ENCODE data around the gene OBI1. TPM values are rescaled to one million over a fixed set of nuclear protein-coding genes. Genes with fewer than 3 reads are reported as not detected.
"Not testable (repeated sequence)": the region's sequence is repeated elsewhere in the genome, so short reads cannot be mapped to it uniquely, and the experiment has no call there.

OBI1 gene
- total RNA-seq, 1 donor from 2014 or later, result 10.0 TPM

DNA sequence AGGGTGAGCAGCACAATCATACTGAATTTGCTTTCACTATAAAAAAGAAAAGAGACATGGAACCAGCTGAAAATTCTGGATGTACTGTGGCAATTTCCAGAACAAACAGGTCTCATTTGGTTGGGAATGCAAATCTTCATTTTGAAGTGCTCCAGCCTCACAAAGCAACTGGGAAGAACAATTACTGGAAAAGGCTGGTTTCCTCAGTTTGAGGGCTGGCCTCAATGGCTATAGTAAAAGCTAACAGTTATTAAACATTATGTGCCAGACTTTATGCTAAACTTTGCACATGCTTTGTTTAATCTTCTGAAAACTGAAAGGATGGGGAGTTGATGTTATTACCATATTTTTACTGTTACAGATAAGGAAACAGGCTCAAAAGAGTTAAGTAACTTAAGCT, 3.0 kb downstream of the OBI1 start:
- Histone ChIP-seq H3K27me3 (ENCODE audit: low read depth) (no peaks in the 10 kb centered on the region), H3K27ac (replicated peaks) (peak overlapping the region; percentile 54), H3K4me1 (peaks cover 82% of the 10 kb centered on the region), H3K4me3 (peak overlapping the region; percentile 10), H3K9me3 (replicated peaks) (no peaks in the 10 kb centered on the region), H3K36me3 (no peaks in the 10 kb centered on the region)
- TF ChIP-seq, protein P1, sequence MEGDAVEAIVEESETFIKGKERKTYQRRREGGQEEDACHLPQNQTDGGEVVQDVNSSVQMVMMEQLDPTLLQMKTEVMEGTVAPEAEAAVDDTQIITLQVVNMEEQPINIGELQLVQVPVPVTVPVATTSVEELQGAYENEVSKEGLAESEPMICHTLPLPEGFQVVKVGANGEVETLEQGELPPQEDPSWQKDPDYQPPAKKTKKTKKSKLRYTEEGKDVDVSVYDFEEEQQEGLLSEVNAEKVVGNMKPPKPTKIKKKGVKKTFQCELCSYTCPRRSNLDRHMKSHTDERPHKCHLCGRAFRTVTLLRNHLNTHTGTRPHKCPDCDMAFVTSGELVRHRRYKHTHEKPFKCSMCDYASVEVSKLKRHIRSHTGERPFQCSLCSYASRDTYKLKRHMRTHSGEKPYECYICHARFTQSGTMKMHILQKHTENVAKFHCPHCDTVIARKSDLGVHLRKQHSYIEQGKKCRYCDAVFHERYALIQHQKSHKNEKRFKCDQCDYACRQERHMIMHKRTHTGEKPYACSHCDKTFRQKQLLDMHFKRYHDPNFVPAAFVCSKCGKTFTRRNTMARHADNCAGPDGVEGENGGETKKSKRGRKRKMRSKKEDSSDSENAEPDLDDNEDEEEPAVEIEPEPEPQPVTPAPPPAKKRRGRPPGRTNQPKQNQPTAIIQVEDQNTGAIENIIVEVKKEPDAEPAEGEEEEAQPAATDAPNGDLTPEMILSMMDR (IDR thresholded peaks at IDR 0.05; ENCODE audit: borderline replicate concordance), result no peak
- intact Hi-C loops (cut with micrococcal nuclease), result no loop called here
- no peak for DNase-seq

- Histone ChIP-seq H3K4me3 (no peak overlapping the region), H3K27me3 (ENCODE audit: low read depth) (no peaks in the 10 kb centered on the region), H3K9me3 (replicated peaks) (no peaks in the 10 kb centered on the region), H3K4me1 (peaks cover 86% of the 10 kb centered on the region), H3K27ac (replicated peaks) (peak overlapping the region; percentile 54), H3K36me3 (no peaks in the 10 kb centered on the region)
- intact Hi-C loops (cut with micrococcal nuclease), result no loop called here
- TF ChIP-seq, protein P1 (IDR thresholded peaks at IDR 0.05; ENCODE audit: borderline replicate concordance), result no peak
- DNase-seq, result no peak
Observed at GRCh38 chr13:78655007-78655406, 3.9 kb downstream of the OBI1 start.

GRCh38 chr13:78652651-78653050, 6.3 kb downstream of the OBI1 start:
- Histone ChIP-seq H3K27ac (replicated peaks) (no peak overlapping the region), H3K27me3 (ENCODE audit: low read depth) (no peaks in the 10 kb centered on the region), H3K36me3 (no peaks in the 10 kb centered on the region), H3K9me3 (replicated peaks) (no peaks in the 10 kb centered on the region), H3K4me3 (no peak overlapping the region), H3K4me1 (peaks cover 74% of the 10 kb centered on the region)
- TF ChIP-seq, protein P1 (IDR thresholded peaks at IDR 0.05; ENCODE audit: borderline replicate concordance), result no peak
- intact Hi-C loops (cut with micrococcal nuclease), result no loop called here
- no peak for DNase-seq

DNA sequence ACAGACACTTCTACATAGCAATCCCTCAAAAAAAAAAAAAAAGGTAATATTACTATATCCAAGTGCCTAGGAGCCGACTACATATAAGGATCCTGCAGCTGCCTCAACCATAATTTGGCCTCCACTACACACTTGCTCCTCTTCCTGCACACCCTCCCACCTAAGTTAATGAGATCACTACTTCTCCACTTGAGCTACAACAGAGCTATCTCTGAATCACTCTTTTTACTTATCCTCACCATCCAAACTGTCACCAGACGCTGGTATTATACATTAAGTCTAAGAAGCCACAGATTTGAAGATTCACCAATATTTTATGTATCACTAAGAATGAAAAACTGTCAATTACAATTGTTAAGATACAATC, 8.3 kb downstream of the OBI1 start:
- Histone ChIP-seq H3K27ac (replicated peaks) (no peak overlapping the region), H3K4me1 (peaks cover 81% of the 10 kb centered on the region), H3K36me3 (no peaks in the 10 kb centered on the region), H3K4me3 (no peak overlapping the region), H3K27me3 (ENCODE audit: low read depth) (no peaks in the 10 kb centered on the region), H3K9me3 (replicated peaks) (no peaks in the 10 kb centered on the region)
- no peak for DNase-seq
- TF ChIP-seq, protein P1 (IDR thresholded peaks at IDR 0.05; ENCODE audit: borderline replicate concordance), result no peak
- intact Hi-C loops (cut with micrococcal nuclease), result no loop called here

GRCh38 chr13:78649997-78650716, 8.8 kb downstream of the OBI1 start:
- intact Hi-C loops (cut with micrococcal nuclease), result no loop called here
- H3K4me1 ChIP-seq, result peaks cover 75% of the 10 kb centered on the region

GRCh38 chr13:78647109-78647678, 11.8 kb downstream of the OBI1 start:
- H3K4me3 ChIP-seq, result not testable (repeated sequence)

More at GRCh38 chr13:78649997-78650716, 8.8 kb downstream of the OBI1 start:
- H3K9me3 ChIP-seq (replicated peaks), result no peaks in the 10 kb centered on the region
- no peaks in the 10 kb centered on the region for H3K27me3 ChIP-seq (ENCODE audit: low read depth)
- no peaks in the 10 kb centered on the region for H3K36me3 ChIP-seq
- TF ChIP-seq, protein P1 (IDR thresholded peaks at IDR 0.05; ENCODE audit: borderline replicate concordance), result no peak
- no peak overlapping the region for H3K27ac ChIP-seq (replicated peaks)
- H3K4me3 ChIP-seq, result no peak overlapping the region
- DNase-seq, result no peak

More at GRCh38 chr13:78647109-78647678, 11.8 kb downstream of the OBI1 start:
- peak overlapping the region; percentile 2 for H3K27ac ChIP-seq (replicated peaks)
- intact Hi-C loops (cut with micrococcal nuclease); H3K27me3 ChIP-seq (ENCODE audit: low read depth); DNase-seq; H3K9me3 ChIP-seq (replicated peaks); H3K36me3 ChIP-seq: not testable (repeated sequence)
- peaks cover 46% of the 10 kb centered on the region for H3K4me1 ChIP-seq

Data from left ventricle myocardium inferior (tissue), 1 donor.